SK-N-SH treated with all-trans-retinoic acid at 6 μM for 48 hours (cell line): ENCODE data around the gene TIMM10.

Experiments
- ATAC-seq: fragments of 200-7000 bp; cut with Tn5 transposase; 3 replicates; pipeline ENCODE4 v1.9.1; 2020; ENCODE audit warnings: mild to moderate bottlenecking, moderate library complexity
- ARNTL ChIP-seq: fragments of 450-650 bp; formaldehyde crosslinking; IDR thresholded peaks from 2 replicates; pipeline ENCODE4 v1.5.0; 2020; ENCODE audit warnings: low read depth, mild to moderate bottlenecking, moderate library complexity, borderline replicate concordance
- CREB5 ChIP-seq: fragments of 250-450 bp; sonication (Bioruptor Pico); IDR thresholded peaks from 2 replicates; pipeline ENCODE4 v1.5.1; 2020; ENCODE audit warnings: low read depth, mild to moderate bottlenecking, moderate library complexity
- CSDC2 ChIP-seq: fragments of 250-450 bp; sonication (Bioruptor Pico); IDR thresholded peaks from 2 replicates; pipeline ENCODE4 v1.5.0; 2020; ENCODE audit warnings: mild to moderate bottlenecking, moderate library complexity
- CSRNP3 ChIP-seq: fragments of 250-450 bp; sonication (Bioruptor Pico); IDR thresholded peaks from 2 replicates; pipeline ENCODE4 v1.5.1; 2021; ENCODE audit warnings: mild to moderate bottlenecking, moderate library complexity
- ESRRG ChIP-seq: fragments of 250-450 bp; sonication (Bioruptor Pico); IDR thresholded peaks from 2 replicates; pipeline ENCODE4 v1.6.1; 2021; ENCODE audit warnings: mild to moderate bottlenecking
- ISL1 ChIP-seq: fragments of 250-450 bp; sonication (Bioruptor Pico); IDR thresholded peaks from 2 replicates; pipeline ENCODE4 v2.1.2; 2022; ENCODE audit warnings: mild to moderate bottlenecking, moderate library complexity
- OSR1 ChIP-seq: fragments of 250-450 bp; sonication (Bioruptor Pico); IDR thresholded peaks from 2 replicates; pipeline ENCODE4 v1.8.0; 2022; ENCODE audit warnings: moderate library complexity, mild to moderate bottlenecking, inconsistent platforms
- POU6F1 ChIP-seq: fragments of 250-450 bp; sonication (Bioruptor Pico); IDR thresholded peaks from 2 replicates; pipeline ENCODE4 v1.8.0; 2021; ENCODE audit warnings: low read depth, mild to moderate bottlenecking, moderate library complexity, borderline replicate concordance
- PPARA ChIP-seq: fragments of 250-450 bp; sonication (Bioruptor Pico); IDR thresholded peaks from 2 replicates; pipeline ENCODE4 v1.5.0; 2020; ENCODE audit warnings: mild to moderate bottlenecking, borderline replicate concordance
- RARB ChIP-seq: fragments of 250-450 bp; sonication (Bioruptor Pico); IDR thresholded peaks from 2 replicates; pipeline ENCODE4 v1.8.0; 2021; ENCODE audit warnings: mild to moderate bottlenecking, moderate library complexity
- SNAI2 ChIP-seq: fragments of 250-450 bp; sonication (Bioruptor Pico); IDR thresholded peaks from 2 replicates; pipeline ENCODE4 v1.5.0; 2020; ENCODE audit warnings: mild to moderate bottlenecking, moderate library complexity
- TCF4 ChIP-seq: fragments of 250-450 bp; sonication (Bioruptor Pico); IDR thresholded peaks from 2 replicates; pipeline ENCODE4 v1.8.0; 2021; ENCODE audit warnings: mild to moderate bottlenecking, moderate library complexity, borderline replicate concordance
- TOX ChIP-seq: fragments of 250-450 bp; sonication (Bioruptor Pico); IDR thresholded peaks from 2 replicates; pipeline ENCODE4 v1.8.0; 2021; ENCODE audit warnings: mild to moderate bottlenecking, moderate library complexity, borderline replicate concordance
- TSHZ2 ChIP-seq: fragments of 250-450 bp; sonication (Bioruptor Pico); IDR thresholded peaks from 2 replicates; pipeline ENCODE4 v1.5.0; 2020; ENCODE audit warnings: mild to moderate bottlenecking, moderate library complexity
- ZC3H10 ChIP-seq: fragments of 250-450 bp; sonication (Bioruptor Pico); IDR thresholded peaks from 2 replicates; pipeline ENCODE4 v1.5.1; 2021; ENCODE audit warnings: mild to moderate bottlenecking, moderate library complexity
- ZFP3 ChIP-seq: fragments of 250-450 bp; sonication (Bioruptor Pico); IDR thresholded peaks from 2 replicates; pipeline ENCODE4 v1.5.0; 2020; ENCODE audit warnings: mild to moderate bottlenecking, moderate library complexity
- ZFP30 ChIP-seq: fragments of 450-650 bp; formaldehyde crosslinking; IDR thresholded peaks from 2 replicates; pipeline ENCODE4 v1.5.0; 2022; ENCODE audit warnings: mild to moderate bottlenecking, moderate library complexity
- ZNF565 ChIP-seq: fragments of 450-650 bp; formaldehyde crosslinking; conservative IDR thresholded peaks from 2 replicates; pipeline ENCODE4 v1.5.0; 2020; ENCODE audit warnings: low read depth, mild to moderate bottlenecking, moderate library complexity
- ZNF70 ChIP-seq: fragments of 450-650 bp; formaldehyde crosslinking; IDR thresholded peaks from 2 replicates; pipeline ENCODE4 v1.5.0; 2020; ENCODE audit warnings: mild to moderate bottlenecking, moderate library complexity
- ZNF8 ChIP-seq: fragments of 450-650 bp; formaldehyde crosslinking; IDR thresholded peaks from 2 replicates; pipeline ENCODE4 v1.5.0; 2020; ENCODE audit warnings: mild to moderate bottlenecking, moderate library complexity
- TF ChIP-seq, protein P1 (sequence below): fragments of 250-450 bp; sonication (Bioruptor Pico); IDR thresholded peaks from 2 replicates; pipeline ENCODE4 v1.8.0; 2020; ENCODE audit warnings: mild to moderate bottlenecking, moderate library complexity, borderline replicate concordance

TIMM10 gene

GRCh38 chr11:57481915-57482781 is 48.4 kb downstream of the TIMM10 start:
- TF ChIP-seq ARNTL (CRISPR knock-in tag) (no peak), ZNF565 (CRISPR knock-in tag) (no peak), ISL1 (CRISPR knock-in tag) (no peak), ZNF70 (CRISPR knock-in tag) (no peak), ZNF8 (CRISPR knock-in tag) (no peak), ZC3H10 (CRISPR knock-in tag) (no peak), PPARA (no peak), TCF4 (CRISPR knock-in tag) (no peak), ESRRG (CRISPR knock-in tag) (no peak)
- no peak; the same call in 2 of the 3 replicates for ATAC-seq

DNA sequence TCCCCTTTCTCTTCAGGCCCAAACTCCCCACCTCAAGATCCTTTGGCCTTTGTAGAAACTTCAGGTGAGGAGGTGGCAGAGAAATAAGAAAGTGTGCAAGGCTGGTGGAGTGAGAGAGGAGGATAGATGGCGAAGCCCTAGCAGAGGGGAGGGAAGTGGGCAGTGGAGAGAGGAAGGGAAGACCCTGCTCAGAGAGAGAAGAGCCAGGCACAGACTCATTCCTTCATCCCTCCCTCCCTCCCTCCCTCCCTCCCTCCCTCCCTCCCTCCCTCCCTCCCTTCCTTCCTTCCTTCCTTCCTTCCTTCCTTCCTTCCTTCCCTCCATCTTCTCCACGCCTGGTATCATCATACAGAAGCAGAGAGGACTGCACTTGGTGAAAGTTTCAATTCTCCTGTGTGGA is 49.2 kb downstream of the TIMM10 start:
- no peak for ATAC-seq
- TF ChIP-seq CSRNP3 (CRISPR knock-in tag) (no peak), ZFP3 (CRISPR knock-in tag) (no peak), ZFP30 (no peak), ZNF70 (CRISPR knock-in tag) (no peak), ZNF8 (CRISPR knock-in tag) (no peak), TOX (CRISPR knock-in tag) (no peak), POU6F1 (no peak), TCF4 (CRISPR knock-in tag) (no peak), OSR1 (no peak), TSHZ2 (no peak)

DNA sequence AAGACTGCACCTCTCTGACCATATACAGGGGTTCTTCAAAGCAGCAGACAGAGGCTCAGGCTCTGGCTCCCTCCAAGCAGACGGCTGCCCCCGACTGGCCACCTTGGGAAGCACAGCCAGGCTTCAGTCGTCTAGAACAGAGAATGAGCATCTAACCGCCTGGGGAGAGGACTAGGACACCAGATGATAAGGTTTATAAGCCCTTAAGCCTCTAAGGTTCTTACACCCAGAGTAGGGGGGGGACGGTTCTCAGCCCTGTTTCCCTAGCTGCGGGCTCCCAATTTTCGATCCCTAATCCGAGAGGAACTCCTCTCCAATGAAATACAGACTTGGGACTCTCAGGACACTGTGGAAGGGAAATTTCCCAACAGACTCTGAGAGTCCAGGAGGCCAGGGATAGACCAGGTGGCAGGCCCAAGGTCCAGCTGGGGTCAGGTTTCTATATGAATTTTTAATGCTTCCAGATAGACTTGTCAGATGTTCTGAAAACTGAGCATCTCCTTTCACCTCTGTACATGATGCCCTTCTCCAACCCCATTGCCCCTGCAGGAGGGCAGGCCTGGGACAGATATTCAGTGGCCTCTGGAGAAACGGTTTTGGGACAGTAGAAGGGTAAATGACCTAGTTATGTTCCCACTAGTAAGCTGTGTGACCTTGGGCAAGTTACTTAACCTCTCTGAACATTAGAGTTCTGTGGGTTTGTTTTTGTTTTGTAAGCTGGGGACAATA is 50.0 kb downstream of the TIMM10 start:
- TF ChIP-seq RARB (CRISPR knock-in tag) (no peak), CSDC2 (CRISPR knock-in tag) (no peak), SNAI2 (no peak), ZNF70 (CRISPR knock-in tag) (no peak), ZNF8 (CRISPR knock-in tag) (no peak), ZFP30 (no peak), ISL1 (CRISPR knock-in tag) (no peak), CREB5 (CRISPR knock-in tag) (no peak), POU6F1 (no peak)
- TF ChIP-seq, protein P1, sequence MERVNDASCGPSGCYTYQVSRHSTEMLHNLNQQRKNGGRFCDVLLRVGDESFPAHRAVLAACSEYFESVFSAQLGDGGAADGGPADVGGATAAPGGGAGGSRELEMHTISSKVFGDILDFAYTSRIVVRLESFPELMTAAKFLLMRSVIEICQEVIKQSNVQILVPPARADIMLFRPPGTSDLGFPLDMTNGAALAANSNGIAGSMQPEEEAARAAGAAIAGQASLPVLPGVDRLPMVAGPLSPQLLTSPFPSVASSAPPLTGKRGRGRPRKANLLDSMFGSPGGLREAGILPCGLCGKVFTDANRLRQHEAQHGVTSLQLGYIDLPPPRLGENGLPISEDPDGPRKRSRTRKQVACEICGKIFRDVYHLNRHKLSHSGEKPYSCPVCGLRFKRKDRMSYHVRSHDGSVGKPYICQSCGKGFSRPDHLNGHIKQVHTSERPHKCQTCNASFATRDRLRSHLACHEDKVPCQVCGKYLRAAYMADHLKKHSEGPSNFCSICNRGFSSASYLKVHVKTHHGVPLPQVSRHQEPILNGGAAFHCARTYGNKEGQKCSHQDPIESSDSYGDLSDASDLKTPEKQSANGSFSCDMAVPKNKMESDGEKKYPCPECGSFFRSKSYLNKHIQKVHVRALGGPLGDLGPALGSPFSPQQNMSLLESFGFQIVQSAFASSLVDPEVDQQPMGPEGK (CRISPR knock-in tag): no peak
- ATAC-seq: peak; percentile 76
